Right lobe of liver (tissue), 6 donors: ENCODE data around the gene ALKBH7. TPM values are rescaled to one million over a fixed set of nuclear protein-coding genes. Genes with fewer than 3 reads are reported as not detected.
"Not testable (repeated sequence)": the region's sequence is repeated elsewhere in the genome, so short reads cannot be mapped to it uniquely, and the experiment has no call there.

Experiments
- ATAC-seq, 4 donors: fragments of 200-7000 bp; cut with Tn5 transposase; one replicate each; pipeline ENCODE4 v1.9.1; 2020; ENCODE audit warnings: mild to moderate bottlenecking in 4 of 4, moderate library complexity in 4 of 4
- DNase-seq, 3 donors: peaks; one replicate each; pipeline ENCODE4 v3.0.0-alpha.2; 2020
- H3K27ac ChIP-seq, 3 donors: fragments of 200-600 bp; one replicate each; pipeline ENCODE4 v1.8.0; 2022
- H3K27me3 ChIP-seq, 2 donors: fragments of 200-600 bp; one replicate each; pipeline ENCODE4 v1.8.0; 2022
- H3K36me3 ChIP-seq, 4 donors: fragments of 200-600 bp; sonication (generic) in 1 of 4; one replicate each; pipeline versions ENCODE4 v1.5.1 to v1.8.0; 2017 to 2022; ENCODE audit warnings: control low read depth in 1 of 4
- H3K4me1 ChIP-seq, 4 donors: fragments of 200-600 bp; sonication (generic) in 1 of 4; one replicate each; pipeline versions ENCODE4 v1.5.1 to v1.8.0; 2017 to 2022; ENCODE audit warnings: control low read depth in 1 of 4
- H3K4me3 ChIP-seq, 3 donors: fragments of 200-600 bp; one replicate each; pipeline ENCODE4 v1.8.0; 2022
- H3K9me3 ChIP-seq, 4 donors: fragments of 200-600 bp; sonication (generic) in 1 of 4; one replicate each; pipeline versions ENCODE4 v1.5.1 to v1.8.0; 2017 to 2022; ENCODE audit warnings: control low read depth in 1 of 4
- CTCF ChIP-seq, 4 donors: fragments of 200-600 bp in 3 of 4; fragments of 450-650 bp in 1 of 4; IDR thresholded peaks; one replicate each; pipeline versions ENCODE4 v1.5.1 to v1.8.0; 2016 to 2022; ENCODE audit warnings: antibody characterized with exemption in 4 of 4, mild to moderate bottlenecking in 2 of 4
- POLR2A ChIP-seq: fragments of 450-650 bp; IDR thresholded peaks from one replicate; pipeline ENCODE4 v1.6.1; 2017; ENCODE audit warnings: antibody characterized with exemption, mild to moderate bottlenecking
- WGBS: methylation state at CpG from one replicate; pipeline ENCODE4 v1.1.6; 2018; ENCODE audit warnings: low coverage, low lambda C conversion rate; ENCODE audit not compliant: insufficient coverage; ENCODE audit errors: missing lambda C conversion rate; 5-methylcytosine and 5-hydroxymethylcytosine counted together
- intact Hi-C, 2 donors: fragments of 100-400 bp; cut with DNase I; formaldehyde crosslinking; loops; one replicate each; pipeline versions ENCODE4 v1.11.2 to v1.14.1; 2022
- total RNA-seq, 6 experiments: library from RNA; depleted of rRNA in 2 of 6; stranded (reverse); fragments of >200 nt in 2 of 6; fragmentation: NEBNext Ultra II Directional in 3 of 6; extraction: Animal tissue kit (Norgen Biotek cat#: 25700) in 3 of 6; gene quantifications; one replicate each; pipeline versions ENCODE4 v1.1.0 to v1.2.4, GENCODE V29; 2016 to 2023
- donor health status: DM: no; HTN: yes; CAD: no.
- donor health status: DM: no; HTN: no; CAD: no.
- donor health status: DM: no; HTN: no; CAD: no.
- donor health status: DM: no; HTN: yes; CAD: no.
- donor health status: DM: no; HTN: yes; CAD: no.

ALKBH7 gene
- total RNA-seq, 6 experiments from 2014 or later = 60.7 to 78.4 (median 72.2) TPM

- Histone ChIP-seq H3K27me3 (no peaks in the 10 kb centered on the region), H3K27ac (no peak overlapping the region), H3K4me3 (no peak overlapping the region), H3K9me3 (no peaks in the 10 kb centered on the region), H3K36me3 (no peaks in the 10 kb centered on the region), H3K4me1 (no peaks in the 10 kb centered on the region)
- 60% methylated on average over 2 of the region's 2 CpGs for WGBS
- TF ChIP-seq CTCF (IDR thresholded peaks at IDR 0.05) (no peak), POLR2A (no peak)
- no peak for DNase-seq
- ATAC-seq = no peak
- intact Hi-C loops = no loop called here
Measured at GRCh38 chr19:6350688-6351087, 21.9 kb upstream of the ALKBH7 start.

- Histone ChIP-seq H3K4me1 (no peaks in the 10 kb centered on the region), H3K27me3 (no peaks in the 10 kb centered on the region), H3K4me3 (no peak overlapping the region), H3K36me3 (no peaks in the 10 kb centered on the region), H3K27ac (no peak overlapping the region), H3K9me3 (no peaks in the 10 kb centered on the region)
- intact Hi-C loops = no loop called here
- 90% methylated on average over 1 of the region's 2 CpGs for WGBS
- ATAC-seq = no peak
- TF ChIP-seq CTCF (IDR thresholded peaks at IDR 0.05) = no peak
- TF ChIP-seq POLR2A = no peak
- DNase-seq = no peak
Measured at GRCh38 chr19:6352381-6353165, 20.0 kb upstream of the ALKBH7 start.

- H3K36me3 ChIP-seq = no peaks in the 10 kb centered on the region
Measured at GRCh38 chr19:6354098-6354674, 18.4 kb upstream of the ALKBH7 start.

GRCh38 chr19:6355321-6356040 is 17.1 kb upstream of the ALKBH7 start:
- H3K36me3 ChIP-seq, ATAC-seq, H3K27me3 ChIP-seq, H3K9me3 ChIP-seq, H3K27ac ChIP-seq, H3K4me3 ChIP-seq, DNase-seq, H3K4me1 ChIP-seq, intact Hi-C loops: not testable (repeated sequence)
- 95% methylated on average over 7 of the region's 46 CpGs for WGBS

More at GRCh38 chr19:6354098-6354674, 18.4 kb upstream of the ALKBH7 start:
- ATAC-seq (no peak), DNase-seq (no peak)
- no peaks in the 10 kb centered on the region for H3K9me3 ChIP-seq
- H3K27me3 ChIP-seq = no peaks in the 10 kb centered on the region
- no peak overlapping the region for H3K27ac ChIP-seq
- 44% methylated on average over 4 of the region's 4 CpGs for WGBS
- intact Hi-C loops = no loop called here
- TF ChIP-seq CTCF (IDR thresholded peaks at IDR 0.05) = peak in 3 of 4 donors; percentile 46 to 47 (median 46)
- no peak for TF ChIP-seq POLR2A
- H3K4me3 ChIP-seq = no peak overlapping the region
- H3K4me1 ChIP-seq = no peaks in the 10 kb centered on the region

- Histone ChIP-seq H3K27me3 (no peaks in the 10 kb centered on the region), H3K9me3 (no peaks in the 10 kb centered on the region), H3K36me3 (no peaks in the 10 kb centered on the region), H3K4me3 (no peak overlapping the region), H3K4me1 (no peaks in the 10 kb centered on the region), H3K27ac (no peak overlapping the region)
- intact Hi-C loops = no loop called here
- ATAC-seq (no peak), DNase-seq (peak in 1 of 3 donors; percentile 22)
- TF ChIP-seq POLR2A = no peak
- no peak for TF ChIP-seq CTCF (IDR thresholded peaks at IDR 0.05)
- 41% methylated on average over 5 of the region's 14 CpGs for whole genome bisulfite sequencing
Measured at GRCh38 chr19:6357174-6357573, 15.4 kb upstream of the ALKBH7 start.
